Measurements from ENCODE around the gene RHOF. TPM values are rescaled to one million over a fixed set of nuclear protein-coding genes. Genes with fewer than 3 reads are reported as not detected.

RHOF gene
- total and polyA plus RNA-seq, 2 donors = 12.9 to 33.3 TPM

GRCh38 chr12:121729021-121729420, 64.5 kb downstream of the RHOF start:
- H3K9me3 ChIP-seq (ENCODE audit: control insufficient read depth in 2 of 2, insufficient read depth in 1 of 2, low read length in 1 of 2) = no peaks in the 10 kb centered on the region
- no peaks in the 10 kb centered on the region for H3K27me3 ChIP-seq (ENCODE audit: control insufficient read depth in 2 of 2, insufficient read depth in 1 of 2, low read length in 1 of 2)
- H3K27ac ChIP-seq (ENCODE audit: low read depth in 1 of 2, low read length in 1 of 2) = no peak overlapping the region
- WGBS = 98% methylated on average over 6 of the region's 6 CpGs
- H3K36me3 ChIP-seq (ENCODE audit: control insufficient read depth in 2 of 2, insufficient read depth in 2 of 2, low read length in 1 of 2) = no peaks in the 10 kb centered on the region
- no peak overlapping the region for H3K4me3 ChIP-seq (ENCODE audit: low read length in 2 of 2)
- no peak for DNase-seq (ENCODE audit: low read depth in 6 of 9, low spot score in 9 of 9)
- H3K4me1 ChIP-seq (ENCODE audit: control insufficient read depth in 2 of 2, insufficient read depth in 2 of 2, low read length in 2 of 2) = no peaks in the 10 kb centered on the region

Other genes with a start within 250 kb of the RHOF start
- 26.4 TPM for gene KDM2B, start 212.7 kb downstream of the RHOF start, total RNA-seq
- 25.9 TPM for gene KDM2B, start 212.7 kb downstream of the RHOF start, polyA plus RNA-seq
- gene ORAI1, start 167.2 kb downstream of the RHOF start, total RNA-seq = 6.4 TPM
- 12.8 TPM for gene ORAI1, start 167.2 kb downstream of the RHOF start, polyA plus RNA-seq
- 3.1 TPM for gene MORN3, start 124.0 kb downstream of the RHOF start, total RNA-seq
- gene MORN3, start 124.0 kb downstream of the RHOF start, polyA plus RNA-seq = 4.9 TPM
- 2.4 TPM for gene TMEM120B, start 80.9 kb downstream of the RHOF start, total RNA-seq
- gene TMEM120B, start 80.9 kb downstream of the RHOF start, polyA plus RNA-seq = 7.7 TPM
- 3.0 TPM for gene SETD1B, start 10.3 kb upstream of the RHOF start, total RNA-seq
- gene SETD1B, start 10.3 kb upstream of the RHOF start, polyA plus RNA-seq = 11.8 TPM
- gene HPD, start 65.2 kb upstream of the RHOF start, total RNA-seq = 0.19 TPM
- gene HPD, start 65.2 kb upstream of the RHOF start, polyA plus RNA-seq = 0.87 TPM
- 70.7 TPM for gene PSMD9, start 95.1 kb upstream of the RHOF start, total RNA-seq
- 51.6 TPM for gene PSMD9, start 95.1 kb upstream of the RHOF start, polyA plus RNA-seq
- gene CFAP251, start 124.9 kb upstream of the RHOF start, total RNA-seq = 1.2 TPM
- gene CFAP251, start 124.9 kb upstream of the RHOF start, polyA plus RNA-seq = 2.0 TPM
- gene BCL7A, start 228.2 kb upstream of the RHOF start, total RNA-seq = 24.3 TPM
- 5.5 TPM for gene BCL7A, start 228.2 kb upstream of the RHOF start, polyA plus RNA-seq

Data from thymus (tissue), 11 donors.